ENCODE data around the gene GNB1L. TPM values are rescaled to one million over a fixed set of nuclear protein-coding genes. Genes with fewer than 3 reads are reported as not detected.

GNB1L gene
- total RNA-seq, 1 experiment from 2014 or later = 27.0 TPM

GRCh38 chr22:19898831-19899567 lies 44.3 kb upstream of the GNB1L start:
- Histone ChIP-seq H3K36me3 (ENCODE audit: low read depth, low read length) (no peaks in the 10 kb centered on the region), H3F3A (ENCODE audit: low read length, unreplicated experiment) (no peaks in the 10 kb centered on the region), H3K79me2 (ENCODE audit: low read length) (no peaks in the 10 kb centered on the region), H3K4me3 (ENCODE audit: low read length) (no peak overlapping the region), H3K9me3 (ENCODE audit: low read length) (no peaks in the 10 kb centered on the region), H2AFZ (ENCODE audit: low read length) (no peak overlapping the region), H3K4me2 (ENCODE audit: low read length) (no peak overlapping the region), H3K27ac (ENCODE audit: low read length) (no peak overlapping the region), H3K4me1 (ENCODE audit: insufficient read depth, low read length) (no peaks in the 10 kb centered on the region), H3K27me3 (ENCODE audit: low read length) (no peaks in the 10 kb centered on the region), H3K9ac (ENCODE audit: low read length) (no peak overlapping the region), H3K9me2 (replicated peaks; ENCODE audit: low read length) (no peaks in the 10 kb centered on the region), H4K20me1 (ENCODE audit: low read length) (no peaks in the 10 kb centered on the region)
- POLR2A ChIA-PET (ENCODE audit: unreplicated experiment) = no interaction called here
- DNase-seq (no peak), ATAC-seq (no peak)
- no peak for TF ChIP-seq EZH2phosphoT487 (IDR thresholded peaks at IDR 0.05; ENCODE audit: borderline replicate concordance, low read length)
- TF ChIP-seq CTCF (conservative IDR thresholded peaks at IDR 0.05; ENCODE audit: low read depth, low read length) = no peak
- TF ChIP-seq EZH2 (IDR thresholded peaks at IDR 0.05; ENCODE audit: low read length, unreplicated experiment) = no peak
- intact Hi-C loops (cut with micrococcal nuclease) = no loop called here
- CTCF ChIA-PET = no interaction called here
- no TSS peak for BruUV-seq (replicated peaks)

GRCh38 chr22:19898145-19898544 lies 43.5 kb upstream of the GNB1L start:
- ATAC-seq = no peak
- no peaks in the 10 kb centered on the region for H3K36me3 ChIP-seq (ENCODE audit: low read depth, low read length)
- H3K9ac ChIP-seq (ENCODE audit: low read length) = no peak overlapping the region
- H3K4me3 ChIP-seq (ENCODE audit: low read length) = no peak overlapping the region
- ChIA-PET POLR2A (ENCODE audit: unreplicated experiment) (no interaction called here), CTCF (no interaction called here)
- H3F3A ChIP-seq (ENCODE audit: low read length, unreplicated experiment) = no peaks in the 10 kb centered on the region
- BruUV-seq (replicated peaks) = no TSS peak
- H3K9me2 ChIP-seq (replicated peaks; ENCODE audit: low read length) = no peaks in the 10 kb centered on the region
- no peaks in the 10 kb centered on the region for H3K27me3 ChIP-seq (ENCODE audit: low read length)
- no peak for DNase-seq
- no peak overlapping the region for H3K27ac ChIP-seq (ENCODE audit: low read length)
- H3K4me1 ChIP-seq (ENCODE audit: insufficient read depth, low read length) = no peaks in the 10 kb centered on the region
- H3K9me3 ChIP-seq (ENCODE audit: low read length) = no peaks in the 10 kb centered on the region
- intact Hi-C loops (cut with micrococcal nuclease) = no loop called here
- no peaks in the 10 kb centered on the region for H3K79me2 ChIP-seq (ENCODE audit: low read length)
- H4K20me1 ChIP-seq (ENCODE audit: low read length) = no peaks in the 10 kb centered on the region
- no peak overlapping the region for H3K4me2 ChIP-seq (ENCODE audit: low read length)
- TF ChIP-seq EZH2phosphoT487 (IDR thresholded peaks at IDR 0.05; ENCODE audit: borderline replicate concordance, low read length) (no peak), CTCF (conservative IDR thresholded peaks at IDR 0.05; ENCODE audit: low read depth, low read length) (no peak), EZH2 (IDR thresholded peaks at IDR 0.05; ENCODE audit: low read length, unreplicated experiment) (no peak)
- no peak overlapping the region for H2AFZ ChIP-seq (ENCODE audit: low read length)

GRCh38 chr22:19897726-19898125 lies 43.1 kb upstream of the GNB1L start:
- H4K20me1 ChIP-seq (ENCODE audit: low read length) = no peaks in the 10 kb centered on the region
- ATAC-seq (no peak), DNase-seq (no peak)
- H3K9ac ChIP-seq (ENCODE audit: low read length) = no peak overlapping the region
- no peaks in the 10 kb centered on the region for H3F3A ChIP-seq (ENCODE audit: low read length, unreplicated experiment)
- H3K36me3 ChIP-seq (ENCODE audit: low read depth, low read length) = no peaks in the 10 kb centered on the region
- H3K9me2 ChIP-seq (replicated peaks; ENCODE audit: low read length) = no peaks in the 10 kb centered on the region
- POLR2A ChIA-PET (ENCODE audit: unreplicated experiment) = no interaction called here
- no peaks in the 10 kb centered on the region for H3K4me1 ChIP-seq (ENCODE audit: insufficient read depth, low read length)
- H3K27me3 ChIP-seq (ENCODE audit: low read length) = no peaks in the 10 kb centered on the region
- no peak overlapping the region for H3K4me2 ChIP-seq (ENCODE audit: low read length)
- no TSS peak for BruUV-seq (replicated peaks)
- H3K27ac ChIP-seq (ENCODE audit: low read length) = no peak overlapping the region
- no peak overlapping the region for H2AFZ ChIP-seq (ENCODE audit: low read length)
- no peaks in the 10 kb centered on the region for H3K79me2 ChIP-seq (ENCODE audit: low read length)
- CTCF ChIA-PET = no interaction called here
- intact Hi-C loops (cut with micrococcal nuclease) = no loop called here
- no peak for TF ChIP-seq EZH2 (IDR thresholded peaks at IDR 0.05; ENCODE audit: low read length, unreplicated experiment)
- TF ChIP-seq EZH2phosphoT487 (IDR thresholded peaks at IDR 0.05; ENCODE audit: borderline replicate concordance, low read length) = no peak
- TF ChIP-seq CTCF (conservative IDR thresholded peaks at IDR 0.05; ENCODE audit: low read depth, low read length) = no peak
- H3K4me3 ChIP-seq (ENCODE audit: low read length) = no peak overlapping the region
- no peaks in the 10 kb centered on the region for H3K9me3 ChIP-seq (ENCODE audit: low read length)
